Erythroblast (primary cell): ENCODE measurements around the gene TOLLIP.

Experiments
- GATA1 ChIP-seq: IDR thresholded peaks from 2 replicates; pipeline ENCODE4 v1.6.1; 2011; ENCODE audit warnings: low read depth, mild to moderate bottlenecking, control low read depth, low read length, moderate library complexity
- POLR2A ChIP-seq: IDR thresholded peaks from 2 replicates; pipeline ENCODE4 v1.6.1; 2011; ENCODE audit warnings: mild to moderate bottlenecking, low read length

DNA sequence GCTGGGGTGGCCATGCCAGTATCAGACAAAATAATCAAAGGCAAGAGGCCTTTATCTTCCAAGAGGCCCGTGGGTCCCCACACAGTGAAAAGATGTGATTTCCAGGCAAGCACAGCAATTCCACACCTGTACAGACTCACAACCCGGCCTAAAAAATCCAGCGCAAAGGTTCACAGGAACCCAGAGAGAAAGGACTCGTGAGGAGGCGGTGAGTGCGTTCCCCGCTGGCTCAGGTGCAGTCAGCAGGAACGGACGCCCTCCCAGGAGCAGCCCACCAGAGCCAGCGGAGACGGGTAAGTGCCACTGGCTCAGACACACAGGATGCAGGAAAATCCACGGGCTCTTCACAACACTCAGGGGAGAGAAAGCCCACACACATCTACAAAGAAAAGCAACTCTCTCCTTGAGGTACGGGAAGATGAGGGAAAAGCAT is 4.4 kb downstream of the TOLLIP start:
- TF ChIP-seq POLR2A (no peak), GATA1 (no peak)
